Activated CD8-positive, alpha-beta memory T cell treated with anti-CD3 and anti-CD28 coated beads for 24 hours (primary cell): ENCODE data around the gene MEF2D.
A peak's percentile ranks its signal among the peaks of the same experiment; 100 is the strongest.

ENCODE experiments used
- DNase-seq: peaks from one replicate; pipeline ENCODE4 v3.0.0-alpha.2; 2020

Gene MEF2D

DNA sequence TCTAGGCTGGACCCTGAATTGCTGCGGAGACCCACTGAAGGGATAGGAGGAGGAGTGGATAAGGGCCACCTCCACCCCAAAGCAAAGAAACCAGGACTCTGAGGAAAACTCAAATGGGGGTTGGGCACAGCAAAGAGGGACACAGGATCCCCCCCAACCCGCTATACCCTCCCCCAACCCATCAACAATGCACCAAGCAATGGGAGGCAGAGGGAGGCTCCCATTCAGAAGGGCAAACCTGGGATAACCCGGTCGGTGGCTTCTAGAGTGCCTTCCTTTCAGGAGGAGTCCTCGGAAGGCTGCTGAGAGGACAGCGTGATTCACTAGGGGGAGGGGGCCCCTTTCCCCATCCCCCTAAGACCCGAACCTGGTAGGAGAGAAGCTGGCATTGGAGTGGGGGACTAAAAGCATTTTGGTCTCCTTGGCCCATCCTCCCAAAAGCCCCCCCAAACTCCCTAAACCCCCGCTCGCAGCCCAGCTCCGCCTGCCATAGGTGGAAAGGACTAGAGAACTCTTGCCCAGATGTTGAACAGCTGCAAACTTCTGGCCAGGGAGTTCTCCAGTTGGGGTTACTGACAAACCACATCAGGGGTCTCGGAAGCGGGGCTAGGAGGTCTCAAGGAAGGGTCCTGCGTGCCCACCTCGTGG, 1.3 kb downstream of the MEF2D start:
- DNase-seq = no peak

DNA sequence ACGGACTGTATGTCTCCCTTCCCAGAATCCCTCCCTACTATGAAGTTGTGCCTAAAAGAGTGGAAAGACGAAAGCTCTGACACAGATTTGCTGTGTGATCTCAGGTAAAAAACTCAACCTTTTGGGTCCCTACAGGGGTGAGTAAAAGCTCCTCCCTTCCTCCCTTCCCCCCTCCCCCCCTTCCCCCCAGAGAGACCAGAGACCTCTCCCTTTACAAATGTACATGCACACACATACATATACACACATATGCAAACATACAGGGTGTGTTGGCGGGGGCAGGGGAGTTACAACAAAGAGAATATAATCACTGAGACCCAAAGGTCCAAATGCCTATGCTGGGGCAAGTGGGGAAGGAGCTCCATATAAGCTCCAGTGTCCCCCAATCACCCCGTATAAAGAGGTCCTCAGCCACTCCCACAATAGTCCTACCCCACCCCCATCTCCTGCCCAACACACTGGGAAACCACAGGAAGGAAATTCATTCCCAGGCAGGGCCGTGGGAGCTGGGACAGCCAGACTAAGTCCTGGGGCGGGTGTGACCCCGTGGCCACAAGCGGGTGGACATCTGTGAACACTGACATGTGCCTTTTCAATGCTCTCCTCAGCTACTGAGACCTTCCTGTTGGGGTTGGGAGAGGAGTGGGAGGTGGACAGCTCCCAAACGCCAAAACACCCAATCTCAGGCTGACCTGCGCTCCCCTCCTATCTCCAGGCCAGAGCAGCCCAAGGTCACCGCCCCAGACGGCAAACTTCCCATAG, 2.0 kb downstream of the MEF2D start:
- no peak for DNase-seq

DNA sequence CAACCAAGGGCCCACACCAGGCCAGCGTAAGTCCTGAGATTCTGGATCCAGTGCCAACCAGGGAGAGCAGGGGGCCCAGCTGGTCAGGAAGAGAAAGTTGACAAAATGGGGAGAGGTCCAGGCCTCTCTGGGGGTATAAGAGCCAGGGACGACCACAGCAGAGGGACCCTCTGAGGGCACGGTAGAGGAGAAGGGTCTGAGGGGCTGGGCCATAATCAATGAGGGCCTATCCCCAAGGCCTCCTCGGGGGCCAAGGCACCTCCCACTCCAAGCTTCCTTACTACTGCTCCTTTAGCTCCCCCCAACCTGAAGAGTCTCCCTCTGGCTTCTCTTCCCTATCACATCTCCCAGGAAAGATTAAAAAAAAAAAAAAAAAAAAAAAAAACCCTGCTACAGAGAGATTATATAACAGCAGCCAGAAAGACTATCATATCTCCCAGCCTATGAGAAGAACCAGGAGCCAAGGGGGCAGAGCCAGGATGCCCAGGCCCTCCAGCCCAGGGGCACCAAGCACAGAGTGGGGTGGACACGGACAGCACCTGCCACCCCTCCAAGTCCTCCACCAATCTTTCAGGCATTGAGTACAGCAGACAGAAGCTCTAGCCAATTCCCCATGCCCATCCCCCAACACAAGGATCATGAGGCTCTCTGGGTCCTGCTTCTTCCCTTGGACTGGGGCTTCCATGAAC, 2.7 kb downstream of the MEF2D start:
- no peak for DNase-seq

DNA sequence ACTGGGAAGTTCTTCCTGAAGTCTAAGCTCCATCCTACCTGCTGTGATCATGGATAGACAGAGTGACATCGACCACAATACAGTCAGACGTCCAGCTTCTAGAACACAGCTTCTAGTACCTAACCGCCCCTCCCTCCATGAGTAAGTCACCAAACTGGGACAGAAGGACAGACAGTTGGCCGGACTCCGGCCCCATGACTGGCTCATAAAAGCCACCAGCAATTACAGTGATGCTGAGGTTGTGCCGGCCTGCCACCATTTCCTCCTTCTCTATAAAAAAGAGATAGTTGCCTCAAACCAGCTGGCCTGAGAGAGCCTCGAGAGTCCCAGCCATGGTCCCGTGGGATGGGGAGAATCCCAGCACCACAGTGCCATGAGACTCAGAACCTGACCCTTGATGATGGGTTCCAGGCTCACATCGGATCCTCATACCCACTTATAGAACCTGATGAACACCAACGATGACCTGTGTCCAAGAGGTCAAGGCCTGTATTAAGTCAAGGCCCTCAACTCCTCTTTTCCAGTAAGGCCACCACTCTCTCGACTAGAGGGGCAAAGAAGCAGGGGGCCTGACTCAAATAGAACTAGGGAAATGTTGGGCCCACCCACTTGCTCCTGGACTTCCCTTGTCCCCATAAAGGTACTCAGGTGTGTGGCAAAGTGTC, 3.4 kb downstream of the MEF2D start:
- DNase-seq = no peak

DNA sequence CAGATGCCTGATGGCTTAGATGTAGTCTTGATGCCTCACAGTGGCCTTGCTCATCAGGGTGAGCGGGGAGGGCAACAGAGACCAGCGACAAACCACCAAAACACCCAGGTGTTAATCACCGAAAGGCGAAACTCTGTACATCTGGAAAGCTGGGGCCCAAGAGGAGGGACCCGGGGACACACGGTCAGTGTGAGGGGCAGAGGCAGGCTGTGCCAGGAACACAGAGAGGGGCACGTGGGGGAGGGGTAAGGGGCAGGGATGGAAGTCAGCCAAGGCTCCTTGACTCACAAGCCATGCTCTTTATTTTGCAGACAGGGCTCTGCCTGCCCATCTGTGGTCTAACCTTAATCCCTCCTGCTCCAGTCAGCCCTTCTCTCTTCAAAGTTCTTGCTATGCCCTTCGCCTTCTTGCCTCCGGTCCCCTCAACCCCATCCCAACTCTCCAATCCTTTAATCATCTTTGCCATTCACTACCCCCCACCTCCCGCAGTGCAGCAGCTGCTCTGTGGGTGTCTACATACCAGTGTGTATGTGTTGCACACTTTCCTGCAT, 4.3 kb downstream of the MEF2D start:
- DNase-seq = no peak

DNA sequence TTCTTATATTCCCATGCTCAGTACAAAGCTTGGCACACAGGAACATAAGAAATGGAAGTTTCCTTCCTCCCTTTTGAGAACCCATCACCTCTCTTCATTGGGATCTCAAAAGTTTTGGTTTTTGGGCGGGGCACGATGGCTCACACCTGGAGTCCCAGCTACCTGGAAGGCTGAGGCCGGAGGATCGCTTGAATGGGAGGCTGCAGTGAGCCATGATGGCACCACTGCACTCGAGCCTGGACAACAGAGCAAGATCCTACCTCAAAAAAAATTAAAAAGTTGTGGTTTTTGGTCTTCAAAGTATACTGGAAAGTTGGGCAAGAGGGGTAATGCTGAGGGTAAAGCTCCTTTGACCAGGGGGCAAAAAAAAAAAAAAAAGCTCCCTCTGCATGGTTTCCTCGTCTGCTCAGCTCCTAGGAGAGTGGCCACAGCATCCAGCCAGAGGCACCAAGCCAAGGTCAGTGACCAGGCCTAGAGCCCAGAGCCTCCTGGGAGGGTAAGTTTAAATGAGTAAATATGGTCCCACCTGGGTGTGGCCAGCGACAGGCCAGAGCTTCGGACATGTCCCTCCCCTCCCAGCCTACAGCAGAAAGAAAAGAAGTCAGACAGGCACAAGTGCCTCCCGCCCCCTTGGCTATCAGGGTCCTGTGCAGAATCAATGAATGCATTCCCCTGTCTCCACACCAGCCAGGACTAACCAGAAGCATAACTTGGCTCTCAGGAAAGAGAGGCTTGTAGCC, 5.0 kb downstream of the MEF2D start:
- DNase-seq = no peak

DNA sequence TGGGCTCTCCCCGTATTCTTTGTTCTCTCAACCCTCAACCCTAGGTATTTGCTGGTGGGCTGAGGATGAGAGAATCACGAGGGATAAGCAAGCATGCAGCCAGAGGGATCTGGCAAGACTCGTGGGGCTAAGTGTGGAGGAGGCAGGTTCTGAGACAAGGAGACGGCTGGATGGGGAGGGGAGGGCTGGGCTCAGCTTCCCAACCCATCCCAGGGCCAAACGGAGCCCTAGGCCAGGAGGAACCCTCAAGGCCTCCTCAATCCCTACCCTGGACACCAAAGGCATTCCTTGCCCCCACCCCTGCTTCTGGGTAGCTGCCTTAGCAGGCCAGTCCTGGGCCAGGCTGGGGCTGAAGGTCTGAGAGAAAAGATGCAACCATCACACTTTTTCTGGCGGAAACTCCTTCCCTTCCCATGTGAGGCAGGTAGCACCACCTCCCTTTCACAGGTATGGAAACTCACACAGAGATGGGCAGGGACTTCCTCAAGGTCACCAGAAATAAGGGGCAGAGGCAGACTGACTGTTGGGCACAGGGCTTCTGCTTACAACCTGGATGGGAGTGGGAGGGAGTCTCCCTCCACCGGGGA, 6.2 kb downstream of the MEF2D start:
- DNase-seq = no peak

DNA sequence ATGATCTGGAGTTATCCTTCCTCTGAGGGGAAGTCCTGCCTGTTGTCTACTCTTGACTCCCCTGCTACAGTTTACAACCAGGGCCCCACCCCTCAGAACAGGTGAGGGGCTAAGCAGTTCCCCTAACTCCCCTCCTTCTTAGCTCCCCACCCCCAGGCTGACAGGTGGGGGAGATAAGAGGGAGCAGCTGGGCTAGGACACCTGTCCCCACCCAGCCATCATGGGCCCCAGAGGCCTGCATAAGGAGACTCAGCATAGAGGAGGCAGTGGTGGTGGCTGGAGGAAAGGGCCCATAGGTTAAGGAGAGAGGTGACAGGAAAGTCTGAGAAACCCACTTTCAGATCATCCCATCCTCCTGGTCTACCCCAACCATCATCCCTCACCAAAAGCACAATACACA, 6.8 kb downstream of the MEF2D start:
- DNase-seq = no peak

DNA sequence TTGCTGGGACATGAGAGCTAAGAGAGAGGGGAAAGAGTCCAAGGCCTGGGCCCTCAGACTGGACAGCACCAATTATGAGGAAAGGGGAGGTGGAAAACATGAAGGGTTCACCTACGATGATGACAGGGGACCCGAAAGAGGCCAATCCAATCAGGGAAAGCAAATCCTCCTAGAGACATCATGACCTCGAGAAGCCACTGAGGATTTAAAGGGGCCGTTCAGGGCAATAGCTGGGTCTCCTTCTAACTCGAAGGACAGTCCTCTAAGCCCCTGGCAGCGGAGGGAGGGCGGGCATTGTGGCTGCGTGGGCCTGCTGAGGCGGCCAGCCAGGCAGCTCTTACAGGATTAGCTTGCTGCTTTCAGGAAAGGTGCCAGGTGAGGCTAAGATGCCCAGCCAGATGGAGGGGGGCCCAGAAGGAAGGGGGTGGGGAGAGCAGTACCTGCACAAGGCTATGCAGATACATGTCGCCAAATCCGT, 7.4 kb downstream of the MEF2D start:
- DNase-seq = no peak

DNA sequence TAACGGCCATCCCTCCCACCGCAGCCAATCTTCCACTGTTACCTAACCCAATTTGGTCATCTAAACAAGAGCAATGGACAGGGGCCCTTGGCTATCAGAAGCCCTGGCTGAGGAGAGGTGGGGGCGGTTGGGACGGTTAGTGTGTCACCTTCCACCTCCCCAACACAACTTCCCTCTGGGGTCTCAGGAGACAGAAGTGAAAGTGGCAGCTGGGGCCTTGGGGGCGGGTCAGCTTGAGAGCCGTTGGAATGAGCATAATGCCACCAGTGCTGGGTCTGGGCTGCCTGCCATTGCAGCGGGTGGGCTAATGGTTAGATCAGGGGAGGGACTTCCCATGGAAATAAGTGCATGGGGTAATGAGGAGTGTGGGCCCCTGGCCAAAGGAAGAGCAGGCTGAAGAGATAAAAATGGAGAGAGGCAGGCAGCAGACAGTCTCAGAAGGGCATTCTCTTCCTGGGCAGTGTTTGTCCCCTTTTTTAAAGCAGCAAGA, 7.9 kb downstream of the MEF2D start:
- DNase-seq = no peak

DNA sequence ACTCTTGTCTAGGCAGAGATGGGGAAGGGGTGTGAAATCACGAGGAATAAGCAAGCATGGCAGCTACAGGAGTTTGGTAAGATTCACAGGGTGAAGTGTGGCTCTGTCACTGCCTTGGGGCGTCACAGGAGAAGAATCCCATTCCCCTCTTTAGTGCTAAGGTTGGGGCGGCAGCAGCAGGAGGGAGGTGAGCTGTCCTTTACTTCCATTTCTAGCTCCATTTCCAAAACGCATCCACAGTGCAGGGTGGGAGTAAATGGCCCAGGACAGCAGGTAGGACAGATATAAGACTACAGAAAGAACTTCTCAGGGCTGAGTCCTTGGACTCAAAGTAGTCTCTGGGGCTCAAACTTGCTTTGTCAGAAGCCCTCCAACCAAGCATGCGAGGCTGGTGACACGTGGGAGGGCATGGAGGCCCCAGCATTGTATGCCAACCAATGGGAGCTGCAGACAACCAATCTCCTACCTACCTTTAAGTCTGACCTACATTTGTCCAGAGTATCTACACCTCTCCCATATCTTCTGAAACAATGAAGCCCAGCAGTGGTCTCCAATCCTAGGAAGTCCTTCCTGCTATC, 8.5 kb downstream of the MEF2D start:
- no peak for DNase-seq

DNA sequence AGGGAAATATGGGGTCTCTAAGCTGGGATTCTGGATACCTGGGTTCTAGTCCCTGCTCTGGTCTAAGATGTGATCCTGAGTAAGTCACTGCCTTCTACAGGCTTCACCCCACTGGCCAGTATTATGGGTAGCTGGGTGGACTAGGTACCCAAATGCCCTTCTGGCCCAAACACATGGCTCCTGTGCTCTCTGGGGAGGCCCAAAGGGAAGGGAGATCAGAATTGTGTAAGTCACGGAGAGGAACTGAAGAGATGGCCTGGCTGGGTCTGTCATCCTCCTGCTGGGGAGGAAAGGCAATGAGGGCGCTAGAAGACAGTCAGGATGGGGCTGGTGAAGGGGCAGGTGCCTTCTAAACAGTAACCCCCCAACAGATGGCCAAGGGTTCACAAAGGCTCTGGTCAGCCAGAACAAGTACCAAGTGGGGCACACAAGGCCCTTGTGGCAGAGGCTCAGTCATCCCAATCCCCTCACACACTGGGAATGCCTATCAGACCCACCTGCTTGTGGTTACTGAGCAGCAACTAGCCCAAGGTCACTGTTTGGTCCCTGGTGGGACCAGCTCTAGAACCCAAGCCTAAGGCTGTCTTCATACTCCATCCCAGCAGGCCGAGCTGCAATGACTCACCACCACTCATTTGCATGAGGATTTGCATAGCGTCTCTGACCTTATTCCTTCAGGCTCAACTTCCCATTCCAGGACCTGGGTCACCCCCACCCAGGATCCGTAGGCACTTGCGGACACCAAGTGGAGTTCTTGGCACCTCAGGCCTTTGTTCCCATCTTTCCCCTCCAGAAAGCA, 9.2 kb downstream of the MEF2D start:
- no peak for DNase-seq

DNA sequence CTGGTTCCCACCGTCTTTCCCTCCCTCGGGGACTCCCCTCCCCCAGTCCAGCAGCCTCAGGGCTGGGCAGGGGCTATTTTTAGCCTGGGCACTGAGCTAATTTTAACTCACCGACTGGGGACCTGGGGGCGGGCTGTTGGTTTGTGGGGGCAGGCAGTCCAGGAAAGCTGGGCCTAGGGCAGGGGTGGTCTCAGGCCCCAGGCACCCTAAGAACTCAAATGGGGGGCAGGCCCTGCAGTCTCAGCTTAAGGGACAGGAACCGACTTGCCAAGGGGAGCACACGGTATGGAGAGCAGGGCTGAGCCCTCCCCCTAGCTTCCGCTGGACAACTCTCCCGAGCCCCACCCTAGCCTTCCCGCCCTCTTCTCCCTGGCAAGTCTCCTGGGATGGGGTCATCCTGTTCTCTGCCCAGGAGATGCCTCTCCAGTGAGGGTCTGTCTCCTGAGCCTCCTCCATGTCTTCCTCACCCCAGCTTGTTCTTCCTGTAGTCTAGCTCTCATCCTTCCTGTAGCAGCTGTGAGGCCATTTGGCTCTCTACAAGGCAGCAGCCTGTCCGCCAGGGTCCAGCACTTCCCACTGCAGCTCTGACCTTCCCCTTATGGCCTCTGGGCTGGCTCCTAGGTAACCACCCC, 10.1 kb downstream of the MEF2D start:
- no peak for DNase-seq

DNA sequence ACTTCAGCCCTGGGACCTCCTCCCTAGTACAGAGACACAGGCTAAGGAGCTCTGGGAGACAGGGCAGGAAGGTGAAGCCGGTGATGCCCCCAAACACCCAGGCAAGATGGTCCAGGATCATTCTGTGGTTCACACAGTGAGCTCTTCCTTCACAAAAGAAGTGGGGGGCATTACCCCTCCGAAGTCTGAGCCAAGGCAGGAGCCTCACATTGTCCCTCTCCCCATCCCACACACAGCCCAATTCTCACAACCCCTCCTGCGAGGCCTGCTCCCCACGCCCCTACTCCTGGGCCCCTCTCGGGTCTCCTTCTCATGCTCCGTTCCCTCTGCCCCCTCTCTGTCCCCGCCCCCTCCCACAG, 10.7 kb downstream of the MEF2D start:
- no peak for DNase-seq

DNA sequence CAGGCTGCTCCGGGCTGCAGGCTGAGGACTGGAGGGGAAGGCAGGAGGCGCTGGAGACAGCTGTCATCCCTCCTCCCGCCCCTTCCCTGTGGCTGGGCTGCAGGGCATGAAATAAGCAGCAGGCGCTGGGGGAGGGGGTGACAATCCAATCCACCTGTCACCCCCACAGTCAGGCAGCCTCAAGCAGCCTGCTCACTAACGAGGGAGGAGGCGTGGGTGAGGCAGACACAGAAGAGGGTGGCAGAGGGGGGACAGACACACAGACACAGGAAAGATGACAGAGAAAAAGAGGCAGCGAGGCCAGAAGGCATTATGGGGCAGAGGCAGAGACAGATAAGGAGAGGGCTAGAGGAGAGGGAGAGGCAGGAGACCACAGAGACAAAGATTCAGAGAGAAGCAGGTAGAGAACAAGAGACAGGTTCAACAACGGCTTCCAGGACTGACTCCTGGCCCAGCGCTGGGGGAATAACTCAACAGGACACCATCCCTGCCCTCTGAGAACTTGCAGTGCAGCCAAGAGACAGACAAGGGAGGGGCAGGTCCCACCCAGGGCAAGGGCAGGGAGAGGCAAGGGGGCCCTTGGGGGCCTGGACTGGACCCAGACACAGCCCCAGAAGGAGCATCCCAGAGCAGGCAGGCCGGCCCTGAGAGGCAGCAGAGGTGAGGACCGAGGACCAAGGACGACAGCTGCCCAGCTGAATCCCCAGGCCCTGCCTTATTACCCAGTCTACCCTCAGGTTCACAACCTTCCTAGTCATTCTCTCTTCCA, 11.2 kb downstream of the MEF2D start:
- DNase-seq = peak; percentile 79

DNA sequence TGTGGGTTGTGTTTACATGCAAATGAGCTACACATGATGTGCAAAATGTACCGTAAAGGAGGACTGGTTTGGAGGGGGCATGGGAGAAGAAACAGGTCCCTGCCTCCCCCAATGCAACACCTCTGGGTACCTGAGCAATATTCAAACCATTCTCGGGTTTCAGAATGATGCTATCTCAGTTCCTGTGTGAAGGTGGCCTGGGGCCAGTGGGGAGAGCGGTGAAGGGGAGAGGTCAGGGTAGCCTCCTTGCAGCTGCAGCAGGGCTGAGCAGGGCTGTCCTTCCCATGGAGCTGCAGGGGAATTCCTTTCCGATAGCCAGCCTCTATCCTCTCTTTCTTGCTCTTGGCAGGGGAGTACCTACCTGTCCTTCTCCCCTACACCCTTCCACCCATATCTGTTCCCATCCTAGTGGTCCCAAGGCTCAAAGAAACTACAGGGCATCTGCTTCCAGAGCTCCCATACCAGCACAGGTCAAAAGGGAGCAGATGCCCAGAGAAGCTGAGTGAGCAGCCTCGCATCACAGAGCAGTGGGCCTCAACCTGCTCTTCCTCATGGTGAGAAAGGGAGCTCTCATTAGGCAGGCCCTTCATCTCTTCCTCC, 11.9 kb downstream of the MEF2D start:
- DNase-seq = no peak

DNA sequence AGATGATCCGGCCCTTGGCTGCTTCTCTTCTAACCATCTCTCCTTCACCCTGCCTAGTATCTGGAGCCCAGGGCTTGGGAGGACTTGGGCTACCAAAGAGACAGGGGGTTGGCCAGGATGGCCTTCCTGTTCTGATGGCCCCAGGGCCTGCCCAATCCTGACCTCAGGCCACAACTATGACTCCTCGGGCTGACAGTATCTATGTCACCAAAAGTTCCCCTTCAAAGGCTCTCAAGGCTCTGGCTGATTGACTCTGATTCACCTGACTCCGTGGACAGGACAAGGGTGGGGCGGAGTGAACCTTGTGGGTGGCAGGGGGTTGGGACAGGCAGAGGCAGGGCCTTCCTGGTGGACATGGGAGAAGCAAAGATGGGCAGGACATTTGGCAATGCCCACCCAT, 12.7 kb downstream of the MEF2D start:
- no peak for DNase-seq

DNA sequence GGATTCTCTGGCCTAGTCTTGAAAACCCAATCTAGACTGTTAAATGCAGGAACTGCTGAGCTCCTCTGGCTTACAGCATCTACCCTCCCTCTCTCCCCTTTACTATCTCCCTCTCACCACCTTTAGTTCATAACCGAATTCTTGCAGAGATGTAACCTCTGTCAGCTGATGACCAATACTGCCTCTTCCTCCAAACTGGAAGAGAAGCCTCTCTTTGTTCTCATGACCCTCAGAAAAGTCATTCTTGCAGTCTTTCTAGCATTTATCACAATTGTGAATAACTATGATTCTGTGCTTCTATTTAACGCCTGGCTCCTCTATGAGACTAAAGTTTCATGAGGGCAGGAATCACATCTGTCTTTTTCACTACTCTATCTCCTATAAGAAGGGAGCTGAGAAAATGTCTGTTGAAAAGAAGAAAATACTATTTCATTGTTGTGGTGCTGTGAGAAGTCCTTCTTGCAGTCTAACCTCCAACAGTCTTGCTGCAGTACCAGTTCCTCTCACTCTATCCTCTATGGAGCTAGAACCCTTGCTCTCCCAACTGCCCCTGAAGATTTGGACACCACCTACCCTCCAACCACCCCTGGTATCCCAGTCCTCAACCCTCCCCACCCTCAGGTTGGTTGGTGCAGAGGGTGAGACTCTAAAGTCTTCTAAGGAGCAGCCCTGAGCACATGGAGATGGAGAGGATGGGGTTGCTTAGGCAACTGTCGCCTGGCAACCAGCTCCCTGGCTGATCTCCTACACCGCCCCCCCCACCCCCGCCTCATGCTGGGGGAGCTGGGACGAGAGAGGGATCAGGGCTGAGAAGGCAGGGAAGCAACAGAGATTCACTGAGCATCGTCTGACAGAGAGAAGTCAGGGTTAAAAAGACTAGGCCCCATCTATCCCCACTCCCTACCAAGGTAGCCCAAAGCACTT, 13.9 kb downstream of the MEF2D start:
- no peak for DNase-seq
